Nephron progenitor cell (in vitro differentiated cells): ENCODE results near the gene ZBTB24.

ENCODE experiments used
- DNase-seq: peaks from one replicate; pipeline ENCODE4 v3.0.0; 2021
- H3K27ac Mint-ChIP-seq: 2 replicates; pipeline ENCODE4 v1.8.0; 2021; ENCODE audit warnings: mild to moderate bottlenecking, moderate library complexity, mixed read lengths
- H3K27me3 Mint-ChIP-seq: 2 replicates; pipeline ENCODE4 v1.8.0; 2021; ENCODE audit warnings: mild to moderate bottlenecking, low read depth, mixed read lengths; ENCODE audit not compliant: poor library complexity
- H3K36me3 Mint-ChIP-seq: 2 replicates; pipeline ENCODE4 v1.8.0; 2021; ENCODE audit warnings: low read depth, mixed read lengths
- H3K4me1 Mint-ChIP-seq: 2 replicates; pipeline ENCODE4 v1.8.0; 2021; ENCODE audit warnings: mixed read lengths
- H3K4me3 Mint-ChIP-seq: 2 replicates; pipeline ENCODE4 v1.8.0; 2021; ENCODE audit warnings: mild to moderate bottlenecking, moderate library complexity, mixed read lengths
- H3K9me3 Mint-ChIP-seq: 2 replicates; pipeline ENCODE4 v1.8.0; 2021; ENCODE audit warnings: mild to moderate bottlenecking, moderate library complexity, mixed read lengths
- TF ChIP-seq, protein P1 (sequence below): fragments of 200-600 bp; sonication (generic); IDR thresholded peaks from 2 replicates; pipeline ENCODE4 v1.5.0; 2021; ENCODE audit warnings: antibody characterized with exemption

The ZBTB24 gene

DNA sequence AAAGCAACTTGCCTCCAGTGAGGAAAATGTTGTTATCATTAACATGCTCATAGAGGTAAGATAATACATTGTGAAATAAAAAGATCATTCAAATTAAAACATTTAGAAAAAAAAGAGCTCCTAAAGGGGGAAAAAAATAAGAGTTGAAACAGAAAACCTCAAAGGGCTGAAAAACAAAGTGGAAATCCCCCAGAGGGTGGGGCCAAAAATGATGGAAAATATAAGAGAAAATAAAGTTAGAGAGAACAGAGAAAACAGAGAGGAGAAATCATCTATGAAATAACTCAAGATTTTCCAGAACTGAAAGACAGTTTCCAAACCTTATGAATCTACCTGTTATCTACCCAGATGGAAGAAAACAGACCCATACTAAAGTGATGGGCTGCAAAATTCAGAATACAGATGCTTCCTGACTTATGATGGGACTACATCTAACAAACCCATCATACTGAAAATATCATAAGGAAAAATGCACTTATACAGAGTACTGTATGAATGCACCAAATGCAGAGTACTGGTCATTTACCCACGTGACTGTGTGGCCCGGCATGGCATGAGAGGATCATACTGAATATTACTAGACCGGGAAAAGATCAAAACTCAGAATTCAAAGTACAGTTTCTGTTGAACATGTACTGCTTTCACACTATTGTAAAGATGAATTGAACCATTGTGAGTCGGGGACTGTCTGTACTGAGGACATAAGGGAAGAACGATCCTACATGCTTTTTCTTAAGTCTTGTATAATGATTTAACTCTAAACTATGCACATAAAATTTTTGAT lies 4.0 kb downstream of the ZBTB24 start:
- Mint-ChIP-seq H3K27ac (no peak overlapping the region), H3K4me3 (peak overlapping the region; percentile 62), H3K36me3 (peaks cover 61% of the 10 kb centered on the region), H3K9me3 (no peaks in the 10 kb centered on the region), H3K27me3 (peaks cover 10% of the 10 kb centered on the region), H3K4me1 (peaks cover 46% of the 10 kb centered on the region)
- TF ChIP-seq, protein P1, sequence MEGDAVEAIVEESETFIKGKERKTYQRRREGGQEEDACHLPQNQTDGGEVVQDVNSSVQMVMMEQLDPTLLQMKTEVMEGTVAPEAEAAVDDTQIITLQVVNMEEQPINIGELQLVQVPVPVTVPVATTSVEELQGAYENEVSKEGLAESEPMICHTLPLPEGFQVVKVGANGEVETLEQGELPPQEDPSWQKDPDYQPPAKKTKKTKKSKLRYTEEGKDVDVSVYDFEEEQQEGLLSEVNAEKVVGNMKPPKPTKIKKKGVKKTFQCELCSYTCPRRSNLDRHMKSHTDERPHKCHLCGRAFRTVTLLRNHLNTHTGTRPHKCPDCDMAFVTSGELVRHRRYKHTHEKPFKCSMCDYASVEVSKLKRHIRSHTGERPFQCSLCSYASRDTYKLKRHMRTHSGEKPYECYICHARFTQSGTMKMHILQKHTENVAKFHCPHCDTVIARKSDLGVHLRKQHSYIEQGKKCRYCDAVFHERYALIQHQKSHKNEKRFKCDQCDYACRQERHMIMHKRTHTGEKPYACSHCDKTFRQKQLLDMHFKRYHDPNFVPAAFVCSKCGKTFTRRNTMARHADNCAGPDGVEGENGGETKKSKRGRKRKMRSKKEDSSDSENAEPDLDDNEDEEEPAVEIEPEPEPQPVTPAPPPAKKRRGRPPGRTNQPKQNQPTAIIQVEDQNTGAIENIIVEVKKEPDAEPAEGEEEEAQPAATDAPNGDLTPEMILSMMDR: no peak
- no peak for DNase-seq

DNA sequence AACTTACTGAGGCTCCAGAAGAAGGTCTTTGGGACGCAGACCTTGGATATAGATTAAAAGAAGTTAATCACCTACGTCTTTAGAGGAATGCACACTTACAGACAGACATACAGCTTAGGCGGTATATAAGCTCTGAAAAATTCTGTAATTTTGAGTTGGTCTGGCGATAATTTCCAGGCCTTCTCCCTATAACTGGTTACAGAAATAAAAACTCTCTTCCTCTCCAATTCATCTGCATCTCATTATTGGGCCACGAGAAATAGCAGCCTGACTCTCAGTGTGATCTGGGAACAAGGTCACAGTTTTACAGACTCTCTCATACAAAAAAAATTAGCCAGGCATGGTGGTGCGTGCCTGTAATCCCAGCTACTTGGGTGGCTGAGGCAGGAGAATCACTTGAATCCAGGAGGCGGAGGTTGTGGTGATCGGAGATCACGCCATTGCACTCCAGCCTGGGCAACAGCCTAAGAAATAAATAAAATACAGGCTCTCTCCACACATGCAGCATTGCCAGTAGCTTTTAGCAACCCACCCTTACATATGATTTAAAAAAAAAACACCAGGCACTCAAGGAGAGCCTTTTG lies 4.7 kb downstream of the ZBTB24 start:
- Mint-ChIP-seq H3K27me3 (peaks cover 5% of the 10 kb centered on the region), H3K4me3 (peak overlapping the region; percentile 62), H3K9me3 (no peaks in the 10 kb centered on the region), H3K27ac (no peak overlapping the region), H3K4me1 (peaks cover 46% of the 10 kb centered on the region), H3K36me3 (peaks cover 67% of the 10 kb centered on the region)
- no peak for DNase-seq
- TF ChIP-seq, protein P1: no peak

DNA sequence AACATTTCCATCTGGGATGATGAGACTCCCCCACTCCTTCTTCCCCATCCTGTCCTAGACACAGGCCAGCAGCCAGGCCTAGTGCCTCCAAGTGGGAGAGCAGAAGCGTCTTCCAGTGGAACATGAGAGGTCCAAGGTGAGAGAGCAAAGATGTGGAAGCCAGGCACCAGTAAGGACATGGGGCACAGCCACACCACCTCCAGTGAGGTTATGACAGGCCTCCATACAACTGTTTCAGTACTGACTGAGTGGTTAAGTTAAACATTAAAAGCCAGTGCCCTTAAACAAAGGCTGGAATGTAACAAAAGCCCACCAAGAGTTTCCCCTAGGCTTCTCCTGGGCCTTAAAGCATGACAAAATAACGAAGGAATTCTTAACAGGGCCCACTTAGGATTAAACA lies 5.3 kb downstream of the ZBTB24 start:
- Mint-ChIP-seq H3K27me3 (peaks cover 5% of the 10 kb centered on the region), H3K27ac (no peak overlapping the region), H3K9me3 (no peaks in the 10 kb centered on the region), H3K4me3 (peak overlapping the region; percentile 39), H3K4me1 (peaks cover 46% of the 10 kb centered on the region), H3K36me3 (peaks cover 73% of the 10 kb centered on the region)
- DNase-seq: no peak
- TF ChIP-seq, protein P1: no peak

DNA sequence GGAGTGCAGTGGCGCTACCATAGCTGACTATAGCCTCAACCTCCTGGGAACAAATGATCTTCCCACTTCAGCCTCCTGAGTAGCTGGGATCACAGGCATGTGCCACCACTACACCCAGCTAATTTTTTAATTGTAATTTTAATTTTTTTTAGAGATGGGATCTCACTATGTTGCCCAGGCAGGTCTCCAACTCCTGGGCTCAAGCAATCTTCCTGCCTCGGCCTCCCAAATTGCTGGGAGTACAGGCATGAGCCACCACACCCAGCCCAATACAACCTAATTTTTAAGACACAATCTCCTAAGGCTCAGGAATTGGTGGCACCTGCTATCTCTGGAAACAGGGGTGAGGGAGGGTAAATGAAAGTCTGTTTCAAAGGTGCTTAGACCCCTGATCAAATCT lies 5.8 kb downstream of the ZBTB24 start:
- Mint-ChIP-seq H3K36me3 (peaks cover 77% of the 10 kb centered on the region), H3K27me3 (peaks cover 2% of the 10 kb centered on the region), H3K27ac (no peak overlapping the region), H3K4me3 (no peak overlapping the region), H3K4me1 (peaks cover 41% of the 10 kb centered on the region), H3K9me3 (no peaks in the 10 kb centered on the region)
- TF ChIP-seq, protein P1: no peak
- no peak for DNase-seq

DNA sequence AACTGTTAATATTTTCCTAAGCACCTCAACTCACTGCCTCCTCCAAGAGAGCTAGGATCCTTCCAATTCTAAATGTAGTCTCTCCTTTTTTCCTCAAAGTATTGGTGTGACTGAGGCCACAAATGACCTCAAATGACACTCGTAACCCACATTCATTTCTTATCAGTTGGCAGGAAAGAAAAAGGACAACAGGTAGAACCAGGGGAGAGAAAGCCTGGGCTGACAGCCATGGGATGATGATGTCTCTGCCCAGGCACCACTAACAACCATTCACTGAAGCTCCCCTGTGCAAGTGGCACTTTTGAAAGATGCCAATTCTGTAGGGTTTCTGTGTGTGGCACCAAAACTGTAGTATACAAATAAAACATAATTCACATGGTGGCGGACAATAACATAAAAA lies 7.4 kb downstream of the ZBTB24 start:
- H3K36me3 Mint-ChIP-seq: peaks cover 67% of the 10 kb centered on the region
- no peak overlapping the region for H3K27ac Mint-ChIP-seq
- no peak overlapping the region for H3K4me3 Mint-ChIP-seq
- no peak for DNase-seq
- no peaks in the 10 kb centered on the region for H3K27me3 Mint-ChIP-seq
- H3K9me3 Mint-ChIP-seq: no peaks in the 10 kb centered on the region
- TF ChIP-seq, protein P1: no peak
- peaks cover 28% of the 10 kb centered on the region for H3K4me1 Mint-ChIP-seq

DNA sequence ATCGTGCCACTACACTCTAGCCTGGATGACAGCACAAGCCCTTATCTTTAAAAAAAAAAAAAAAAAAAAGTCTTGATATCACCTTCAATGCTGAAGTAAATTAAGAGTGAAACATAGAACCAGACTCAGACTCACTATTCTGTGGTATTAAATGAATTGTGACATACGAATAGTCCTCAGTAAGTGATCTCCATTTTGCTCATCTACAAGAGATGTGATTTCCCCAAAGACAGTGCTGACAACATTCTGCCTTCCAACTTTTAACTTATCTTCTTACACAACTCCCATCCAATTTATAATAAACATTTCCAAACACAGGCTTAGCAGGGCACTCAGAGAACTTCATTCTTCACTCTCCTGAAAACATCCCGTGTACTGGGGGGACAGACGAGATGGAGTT lies 8.0 kb downstream of the ZBTB24 start:
- Mint-ChIP-seq H3K4me3 (no peak overlapping the region), H3K27ac (no peak overlapping the region), H3K27me3 (no peaks in the 10 kb centered on the region), H3K4me1 (peaks cover 22% of the 10 kb centered on the region), H3K9me3 (no peaks in the 10 kb centered on the region), H3K36me3 (peaks cover 60% of the 10 kb centered on the region)
- DNase-seq: no peak
- TF ChIP-seq, protein P1: no peak
